Stomach (tissue), 9 donors: ENCODE results near the gene AGAP1. TPM values are rescaled to one million over a fixed set of nuclear protein-coding genes. Genes with fewer than 3 reads are reported as not detected.

Experiments used
- DNase-seq, 2 donors: peaks; one replicate each; pipeline versions ENCODE4 v3.0.0 to v3.0.0-alpha.2; 2013 to 2019
- H3K27ac ChIP-seq, 5 donors: fragments of 200-600 bp in 4 of 5; sonication (generic) in 4 of 5; one replicate each; pipeline ENCODE4 v1.5.1; 2013 to 2019; ENCODE audit warnings: mild to moderate bottlenecking in 1 of 5, moderate library complexity in 1 of 5
- H3K27me3 ChIP-seq, 3 donors: fragments of 200-600 bp; sonication (generic); one replicate each; pipeline ENCODE4 v1.5.1; 2017 to 2019; ENCODE audit warnings: mixed run types in 1 of 3
- H3K36me3 ChIP-seq, 4 donors: fragments of 200-600 bp; sonication (generic); 1 replicate in 3 of 4; 2 replicates in 1 of 4; pipeline ENCODE4 v1.5.1; 2016 to 2019
- H3K4me1 ChIP-seq, 4 donors: fragments of 200-600 bp; sonication (generic); one replicate each; pipeline ENCODE4 v1.5.1; 2016 to 2019
- H3K4me3 ChIP-seq, 4 donors: fragments of 200-600 bp; sonication (generic) in 3 of 4; one replicate each; pipeline ENCODE4 v1.5.1; 2016 to 2019; ENCODE audit warnings: mild to moderate bottlenecking in 1 of 4
- H3K9me3 ChIP-seq, 4 donors: fragments of 200-600 bp; sonication (generic); one replicate each; pipeline ENCODE4 v1.5.1; 2016 to 2019
- CTCF ChIP-seq, 7 experiments: fragments of 450-650 bp in 4 of 7; fragments of 200-600 bp in 3 of 7; sonication (generic) in 3 of 7; IDR thresholded peaks; one replicate each; pipeline ENCODE4 v1.5.1; 2016 to 2019; ENCODE audit warnings: antibody characterized with exemption in 7 of 7, control low read depth in 2 of 7, mild to moderate bottlenecking in 1 of 7
- EP300 ChIP-seq: sonication (generic); formaldehyde crosslinking; IDR thresholded peaks from one replicate; pipeline ENCODE4 v1.6.1; 2017; ENCODE audit warnings: antibody characterized with exemption
- POLR2A ChIP-seq, 4 donors: fragments of 450-650 bp; IDR thresholded peaks; one replicate each; pipeline ENCODE4 v1.6.1; 2016; ENCODE audit warnings: antibody characterized with exemption in 4 of 4, control low read depth in 2 of 4, mild to moderate bottlenecking in 1 of 4, moderate library complexity in 1 of 4
- POLR2AphosphoS5 ChIP-seq, 3 donors: sonication (generic); formaldehyde crosslinking; IDR thresholded peaks; one replicate each; pipeline ENCODE4 v1.6.1; 2016; ENCODE audit warnings: antibody characterized with exemption in 3 of 3
- WGBS, 5 donors: extraction: QIAGEN DNeasy Blood & Tissue Kit in 3 of 5; methylation state at CpG; one replicate each; pipeline versions ENCODE4 v1.1.5 to v1.1.7; 2013 to 2018; 5-methylcytosine and 5-hydroxymethylcytosine counted together
- intact Hi-C: fragments of 100-400 bp; cut with DNase I; formaldehyde crosslinking; loops from one replicate; pipeline ENCODE4 v1.15.1; 2023; ENCODE audit warnings: low total_unique reads
- polyA plus RNA-seq, 3 donors: library from polyadenylated mRNA; stranded (reverse); fragments of 200-250 nt; gene quantifications; one replicate each; pipeline ENCODE4 v1.2.3, GENCODE V29; 2013
- total RNA-seq, 5 donors: library from RNA; depleted of rRNA; stranded (reverse); fragments of >200 nt; gene quantifications; one replicate each; pipeline versions ENCODE4 v1.1.0 to v1.2.3, GENCODE V29; 2014 to 2016
- donor health status: healthy with polysubstance abuse.
- donor health status: Bipolar disorder and iron deficiency.
- donor health status: healthy.

The AGAP1 gene
- total and polyA plus RNA-seq, 8 donors, result 4.2 to 139 (median 35.0) TPM

GRCh38 chr2:235844561-235844960 is 350.7 kb downstream of the AGAP1 start:
- no peak for DNase-seq
- Histone ChIP-seq H3K4me1 (no peaks in the 10 kb centered on the region), H3K36me3 (no peaks in the 10 kb centered on the region), H3K9me3 (no peaks in the 10 kb centered on the region), H3K27ac (no peak overlapping the region), H3K4me3 (no peak overlapping the region), H3K27me3 (no peaks in the 10 kb centered on the region)
- intact Hi-C loops, result no loop called here
- 88 to 95% (median 95%) methylated on average over 8 of the region's 8 CpGs for WGBS, 5 donors
- TF ChIP-seq POLR2A (IDR thresholded peaks at IDR 0.05) (no peak), CTCF (IDR thresholded peaks at IDR 0.05) (no peak), EP300 (no peak), POLR2AphosphoS5 (IDR thresholded peaks at IDR 0.05) (no peak)

DNA sequence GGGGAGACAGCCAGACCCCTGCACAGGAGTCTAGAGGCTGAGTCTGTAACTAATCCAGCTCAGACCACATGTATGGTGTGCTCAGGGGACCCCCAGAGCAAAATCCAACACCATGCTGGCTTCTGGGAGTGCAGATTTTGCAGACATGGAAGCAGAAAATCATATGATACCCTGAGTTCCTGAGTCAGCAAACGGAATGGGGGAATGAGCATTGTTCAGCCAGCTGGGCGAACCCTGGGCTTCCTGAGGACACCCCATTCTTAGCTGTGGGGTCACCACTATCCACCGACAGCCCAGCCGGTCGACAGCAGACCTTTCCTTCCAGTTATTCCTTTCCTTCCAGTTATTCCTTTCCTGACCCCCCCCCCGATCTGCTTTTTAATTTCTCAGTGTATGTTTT is 351.4 kb downstream of the AGAP1 start:
- no peak for DNase-seq
- intact Hi-C loops, result no loop called here
- Histone ChIP-seq H3K4me3 (no peak overlapping the region), H3K27ac (no peak overlapping the region), H3K4me1 (no peaks in the 10 kb centered on the region), H3K9me3 (no peaks in the 10 kb centered on the region), H3K36me3 (peaks cover 0 to 2% (median 0%) of the 10 kb centered on the region in 4 donors), H3K27me3 (no peaks in the 10 kb centered on the region)
- TF ChIP-seq EP300, result no peak
- no peak for TF ChIP-seq CTCF (IDR thresholded peaks at IDR 0.05)
- TF ChIP-seq POLR2A (IDR thresholded peaks at IDR 0.05), result no peak
- TF ChIP-seq POLR2AphosphoS5 (IDR thresholded peaks at IDR 0.05), result no peak
- 75 to 88% (median 78%) methylated on average over 6 of the region's 6 CpGs for WGBS, 5 donors

DNA sequence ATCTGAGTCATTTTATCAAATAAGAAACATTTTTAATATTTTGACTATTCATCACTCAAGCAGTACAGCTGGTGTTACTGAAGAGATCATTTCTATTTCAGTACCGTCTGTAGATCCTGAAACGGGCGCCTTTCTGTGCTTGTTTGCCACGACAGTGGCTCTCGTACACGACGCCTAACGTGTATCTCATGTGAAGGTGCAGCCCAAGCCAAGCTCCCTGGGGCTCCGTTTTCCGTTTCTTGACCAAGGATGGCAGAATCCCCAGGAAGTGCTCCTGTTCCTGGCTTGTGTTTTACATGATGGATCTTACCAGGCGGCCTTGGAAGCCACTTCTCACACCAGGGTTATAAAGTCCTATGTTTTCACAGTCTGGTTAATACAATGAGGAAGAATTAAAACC is 353.7 kb downstream of the AGAP1 start:
- DNase-seq, result no peak
- no peaks in the 10 kb centered on the region for H3K9me3 ChIP-seq
- H3K27me3 ChIP-seq, result no peaks in the 10 kb centered on the region
- intact Hi-C loops, result no loop called here
- H3K27ac ChIP-seq, result no peak overlapping the region
- TF ChIP-seq POLR2A (IDR thresholded peaks at IDR 0.05) (no peak), EP300 (no peak), CTCF (IDR thresholded peaks at IDR 0.05) (no peak), POLR2AphosphoS5 (IDR thresholded peaks at IDR 0.05) (no peak)
- H3K4me1 ChIP-seq, result no peaks in the 10 kb centered on the region
- H3K4me3 ChIP-seq, result no peak overlapping the region
- 93 to 98% (median 97%) methylated on average over 11 of the region's 11 CpGs for WGBS, 5 donors
- H3K36me3 ChIP-seq, result peaks cover 0 to 5% (median under 1%) of the 10 kb centered on the region in 4 donors

DNA sequence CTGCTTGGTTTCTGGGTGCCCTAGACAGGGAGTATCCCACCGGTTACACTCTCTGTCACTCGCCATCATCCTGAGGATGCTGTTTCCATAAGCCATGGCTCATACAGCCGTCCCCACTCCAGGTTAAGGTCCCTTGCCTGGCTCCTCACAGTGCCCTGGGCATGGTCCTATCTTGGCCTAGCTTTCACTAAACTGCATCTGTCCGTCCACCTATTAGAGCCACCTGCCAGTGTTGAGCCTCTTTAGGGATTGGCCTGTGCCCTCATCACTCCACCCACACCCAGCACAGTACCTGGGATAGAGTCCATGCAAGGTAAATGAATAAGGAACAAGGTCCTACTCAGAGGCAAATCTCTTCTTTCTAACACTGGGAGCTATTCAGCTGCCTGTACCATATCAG is 354.2 kb downstream of the AGAP1 start:
- Histone ChIP-seq H3K4me3 (no peak overlapping the region), H3K27me3 (no peaks in the 10 kb centered on the region), H3K36me3 (peaks cover 0 to 5% (median 1%) of the 10 kb centered on the region in 4 donors), H3K4me1 (no peaks in the 10 kb centered on the region), H3K9me3 (no peaks in the 10 kb centered on the region), H3K27ac (no peak overlapping the region)
- TF ChIP-seq EP300 (no peak), POLR2AphosphoS5 (IDR thresholded peaks at IDR 0.05) (no peak), CTCF (IDR thresholded peaks at IDR 0.05) (no peak), POLR2A (IDR thresholded peaks at IDR 0.05) (no peak)
- WGBS, 5 donors, result 88 to 97% (median 94%) methylated on average over 4 of the region's 4 CpGs
- intact Hi-C loops, result no loop called here
- no peak for DNase-seq
